NCI-H526 (cell line): ENCODE measurements around the gene TEX26.

Experiments
- DNase-seq, 2 experiments: peaks; one replicate each; lab custom pipeline; 2025; lab: John Stamatoyannopoulos, UW

Gene TEX26

DNA sequence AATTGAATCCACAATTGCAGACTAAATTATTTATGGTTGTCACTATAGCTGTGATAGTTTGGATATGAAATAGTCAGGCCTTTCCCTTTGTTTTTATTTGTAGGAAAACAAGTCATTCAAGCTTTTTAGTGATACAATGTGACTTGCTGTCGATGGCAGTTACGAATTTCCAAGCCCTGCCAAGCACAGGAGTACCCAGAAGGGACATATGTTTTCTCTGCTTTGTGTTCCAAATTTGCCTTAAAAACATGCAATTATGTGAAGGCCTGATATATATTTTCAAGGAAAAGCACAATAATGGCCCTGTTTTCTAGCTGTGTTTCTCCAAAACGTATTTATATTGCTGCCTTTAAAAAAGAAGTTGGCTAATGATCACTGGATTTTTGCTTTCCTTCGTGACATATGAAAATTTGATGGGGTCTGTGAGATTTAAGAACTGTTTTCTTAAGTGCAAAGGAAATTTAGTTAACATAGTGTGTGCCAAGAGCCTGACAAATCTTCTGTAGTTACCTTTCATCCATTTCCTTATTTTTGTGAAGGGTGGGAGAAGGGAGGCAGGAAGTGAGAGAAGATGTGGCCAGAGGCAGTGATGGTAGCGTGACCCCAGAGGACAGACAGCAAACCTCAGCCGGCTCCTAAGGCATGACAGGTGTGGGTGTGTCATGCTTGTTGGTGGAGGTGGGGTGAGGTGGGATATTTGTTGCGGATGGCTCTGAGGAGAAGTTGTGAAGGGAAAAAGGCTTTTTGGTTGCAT is 79.6 kb downstream of the TEX26 start:
- DNase-seq: peak; percentile 86

DNA sequence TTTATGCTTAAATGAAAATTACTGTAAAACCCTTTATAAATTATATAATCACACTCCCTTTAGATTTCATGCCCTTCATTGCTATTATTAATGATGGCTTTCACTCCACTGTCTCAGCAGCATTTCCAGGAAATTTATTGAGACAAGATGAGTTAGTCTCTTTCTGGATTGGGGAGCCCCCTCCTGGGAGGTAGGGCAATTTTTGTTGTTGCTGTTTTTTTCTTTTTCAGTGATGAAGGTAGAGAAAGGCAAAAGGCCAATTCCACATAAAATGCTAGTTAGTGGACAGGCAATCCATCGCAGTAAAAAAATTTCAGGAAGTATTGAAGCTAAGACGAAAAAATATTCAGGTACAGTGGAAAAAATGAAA is 80.2 kb downstream of the TEX26 start:
- DNase-seq: peak; percentile 80 to 86

DNA sequence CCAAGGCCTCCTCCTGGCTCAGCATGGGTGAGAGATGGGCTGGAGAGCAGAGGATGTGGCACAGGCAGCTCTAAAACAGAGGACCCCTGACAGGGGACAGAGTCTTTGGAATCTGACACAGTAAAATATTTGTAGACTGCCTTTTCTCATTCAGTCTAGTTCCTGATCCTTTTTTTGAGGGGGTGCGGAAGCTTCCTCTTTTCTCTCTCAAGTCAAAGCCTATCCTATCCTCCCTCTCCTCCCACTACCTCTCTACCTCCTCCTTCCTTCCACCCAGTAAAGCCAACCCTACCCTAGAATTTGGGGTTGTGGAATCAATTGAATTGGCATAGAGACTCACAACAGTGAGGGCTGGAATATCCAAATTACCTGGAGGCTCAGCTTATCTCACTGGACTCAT is 82.0 kb downstream of the TEX26 start:
- peak in 1 of 2 experiments; percentile 17 for DNase-seq

DNA sequence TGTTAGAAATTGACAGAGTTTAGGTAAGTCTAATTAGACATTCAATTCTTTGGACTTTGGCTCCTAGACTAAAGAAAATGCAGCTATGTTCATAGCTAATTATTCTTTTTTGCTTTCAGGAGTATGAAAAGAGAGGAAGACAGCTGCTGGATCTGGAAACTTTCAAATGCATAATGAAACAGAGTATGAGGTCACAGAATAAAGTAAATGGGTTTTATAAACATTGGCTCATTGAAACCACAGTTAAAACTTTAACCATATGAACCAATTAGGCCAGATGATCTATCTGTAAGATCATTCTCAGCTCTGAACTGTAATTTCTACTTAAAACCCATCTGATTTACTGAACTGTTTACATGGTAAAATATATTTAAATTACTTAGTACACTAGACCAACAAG is 82.7 kb downstream of the TEX26 start:
- no peak for DNase-seq

DNA sequence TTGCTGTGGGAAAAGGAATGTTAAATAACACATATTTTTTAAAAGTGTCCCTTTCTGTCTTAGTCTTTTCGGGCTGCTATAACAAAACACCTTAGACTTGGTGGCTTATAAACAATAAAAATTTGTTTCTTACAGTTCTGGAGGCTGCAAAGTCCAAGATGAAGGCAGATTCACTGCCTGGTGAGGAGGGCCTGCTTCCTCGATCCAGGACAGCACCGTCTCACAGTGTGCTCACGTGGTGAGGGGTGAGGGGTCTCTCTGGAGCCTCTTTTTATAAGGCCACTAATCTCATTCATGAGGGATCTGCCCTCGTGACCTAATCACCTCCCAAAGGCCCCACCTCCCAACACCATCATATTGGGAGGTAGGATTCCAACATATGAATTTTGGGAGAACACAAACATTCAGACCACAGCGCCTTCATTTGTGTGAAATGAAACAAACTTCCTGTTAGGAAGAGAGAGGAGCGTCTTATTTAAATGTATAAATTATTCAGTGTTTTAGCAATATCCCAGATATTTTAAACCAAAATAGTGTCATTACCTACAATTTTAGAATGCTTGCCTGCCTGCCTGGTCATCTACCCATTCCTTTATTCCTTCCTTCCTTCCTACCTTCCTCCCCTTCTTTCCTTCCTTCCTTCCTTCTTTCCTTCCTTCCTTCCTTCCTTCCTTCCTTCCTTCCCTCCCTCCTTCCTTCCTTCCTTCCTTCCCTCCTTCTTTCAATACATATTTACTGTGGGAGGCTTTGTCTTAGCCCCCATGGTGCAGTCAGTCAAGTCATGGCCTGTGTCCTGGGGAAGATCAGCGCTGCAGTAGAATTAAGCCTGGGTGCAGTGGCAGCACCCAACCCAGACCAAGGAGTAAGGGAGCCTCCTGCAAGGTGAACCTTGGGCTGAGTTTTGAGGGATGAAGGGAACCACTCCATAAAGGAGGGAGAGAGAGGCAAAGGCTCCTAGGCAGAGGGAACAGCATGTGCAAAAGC is 84.2 kb downstream of the TEX26 start:
- DNase-seq: no peak

DNA sequence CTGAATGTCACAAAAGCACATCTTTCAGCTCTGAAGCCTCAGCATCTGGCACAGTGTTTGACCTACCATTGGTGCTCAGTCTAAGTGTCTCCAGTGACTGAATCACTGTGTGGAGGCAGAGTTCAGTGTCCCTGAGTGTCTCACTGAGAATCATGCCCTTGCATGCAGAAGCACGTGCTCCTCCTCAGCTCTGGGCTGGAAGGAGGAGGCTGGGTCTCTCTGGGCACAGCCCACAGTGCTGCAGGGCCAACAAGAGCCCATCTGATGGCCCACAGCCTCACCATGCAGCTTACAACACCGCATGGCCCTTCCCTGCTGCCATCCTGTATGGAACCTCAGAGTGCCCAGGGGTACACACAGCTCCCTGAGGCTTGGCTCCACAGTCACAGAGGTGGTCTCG is 86.1 kb downstream of the TEX26 start:
- DNase-seq: no peak

DNA sequence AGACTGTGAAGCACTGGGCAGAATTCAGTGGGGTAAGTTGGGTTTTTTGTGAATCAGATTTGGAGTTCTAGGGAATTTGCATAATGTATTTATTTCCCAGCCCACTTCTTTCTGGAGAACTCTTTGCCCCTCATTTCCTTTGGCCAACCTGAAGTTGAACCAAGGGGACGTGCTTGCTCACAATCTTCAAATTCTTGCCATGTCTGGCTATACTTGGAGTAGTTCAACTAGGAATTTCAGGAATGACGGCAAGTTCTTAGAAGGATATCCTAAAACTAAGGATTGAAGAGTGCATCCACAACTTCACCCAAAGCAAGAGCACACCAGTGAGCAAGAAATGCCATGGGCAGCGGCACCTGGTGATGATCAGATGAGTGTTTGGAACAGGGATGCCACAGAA is 88.5 kb downstream of the TEX26 start:
- no peak for DNase-seq

DNA sequence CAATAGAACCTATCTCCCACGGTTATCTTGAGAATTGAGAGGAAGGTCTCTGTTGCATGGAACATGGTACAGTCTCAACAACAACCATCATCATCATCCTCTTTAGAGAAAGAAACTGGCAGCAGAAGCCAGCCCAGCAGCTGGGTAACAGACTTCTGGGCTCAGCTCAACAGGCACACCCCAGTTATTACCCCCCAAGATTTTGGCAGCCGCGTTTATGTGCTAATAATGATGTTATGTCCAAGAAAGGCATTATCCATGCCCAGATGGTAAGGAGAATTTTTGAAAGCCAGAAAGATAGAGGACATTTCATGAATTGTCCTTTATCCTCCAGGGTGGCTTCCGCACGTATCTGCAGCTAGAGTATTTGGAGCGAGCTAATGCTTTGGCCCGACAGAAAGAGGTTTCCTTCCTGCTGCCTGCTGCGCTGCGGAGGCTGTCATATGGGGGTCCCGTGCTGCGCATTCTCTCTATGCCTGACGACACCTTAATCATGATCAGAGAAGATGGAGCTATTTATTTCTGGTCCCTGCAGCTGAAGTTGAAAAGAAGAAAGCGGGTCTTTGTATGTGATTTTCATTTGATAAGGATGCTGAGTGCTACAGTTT is 89.9 kb downstream of the TEX26 start:
- no peak for DNase-seq

DNA sequence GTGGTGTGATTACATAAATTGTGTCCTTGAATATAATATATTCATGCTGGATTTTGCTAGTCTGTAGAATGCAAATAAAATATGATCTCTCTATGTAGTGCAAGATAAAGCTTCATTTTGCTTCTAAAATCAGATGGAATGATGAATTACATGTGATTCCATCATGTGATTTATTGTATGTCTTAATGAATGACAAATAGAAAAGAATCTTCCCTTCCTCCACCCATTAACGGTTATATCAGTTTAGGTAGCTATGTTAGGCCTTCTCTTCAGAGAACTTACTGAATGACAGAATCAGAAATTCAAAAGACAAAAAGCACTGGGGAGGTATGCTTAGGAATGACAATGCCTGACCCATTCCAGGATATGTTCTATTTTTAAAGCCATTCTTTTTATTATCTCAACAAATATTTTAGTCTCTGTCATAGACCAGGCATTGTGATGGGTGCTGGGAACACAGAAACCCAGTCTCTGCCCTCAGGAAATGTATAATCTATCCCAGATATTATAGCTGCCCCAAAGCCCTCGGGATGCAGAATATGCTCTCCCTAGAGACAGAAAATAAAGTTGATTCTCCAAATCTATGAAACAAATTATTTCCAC is 90.6 kb downstream of the TEX26 start:
- DNase-seq: no peak
